Chondrocyte (in vitro differentiated cells): ENCODE results near the gene SEMA6A. TPM values are rescaled to one million over a fixed set of nuclear protein-coding genes. Genes with fewer than 3 reads are reported as not detected.

Experiments
- DNase-seq: peaks from one replicate; pipeline ENCODE4 v3.0.0; 2021; ENCODE audit warnings: mixed read lengths, low spot score
- H3K27ac Mint-ChIP-seq: one replicate; pipeline ENCODE4 v1.8.0; 2021; ENCODE audit warnings: mild to moderate bottlenecking, moderate library complexity, mixed read lengths; ENCODE audit not compliant: unreplicated experiment
- H3K27me3 Mint-ChIP-seq: 2 replicates; pipeline ENCODE4 v1.8.0; 2021; ENCODE audit warnings: low read depth, mixed read lengths
- H3K36me3 Mint-ChIP-seq: 2 replicates; pipeline ENCODE4 v1.8.0; 2021; ENCODE audit warnings: low read depth, mixed read lengths
- H3K4me1 Mint-ChIP-seq: 2 replicates; pipeline ENCODE4 v1.8.0; 2021; ENCODE audit warnings: low read depth, mild to moderate bottlenecking, mixed read lengths
- H3K4me3 Mint-ChIP-seq: one replicate; pipeline ENCODE4 v1.8.0; 2021; ENCODE audit warnings: mild to moderate bottlenecking, moderate library complexity, mixed read lengths; ENCODE audit not compliant: unreplicated experiment
- H3K9me3 Mint-ChIP-seq: 2 replicates; pipeline ENCODE4 v1.8.0; 2021; ENCODE audit warnings: low read depth, mixed read lengths
- CTCF ChIP-seq: fragments of 200-600 bp; sonication (generic); IDR thresholded peaks from 2 replicates; pipeline ENCODE4 v1.5.0; 2021; ENCODE audit warnings: antibody characterized with exemption, mild to moderate bottlenecking, moderate library complexity
- total RNA-seq: library from RNA; stranded (reverse); gene quantifications from 3 replicates; pipeline ENCODE4 v1.2.1, GENCODE V29; 2021

Gene SEMA6A
- total RNA-seq, 1 donor from 2014 or later = 3.9 TPM

DNA sequence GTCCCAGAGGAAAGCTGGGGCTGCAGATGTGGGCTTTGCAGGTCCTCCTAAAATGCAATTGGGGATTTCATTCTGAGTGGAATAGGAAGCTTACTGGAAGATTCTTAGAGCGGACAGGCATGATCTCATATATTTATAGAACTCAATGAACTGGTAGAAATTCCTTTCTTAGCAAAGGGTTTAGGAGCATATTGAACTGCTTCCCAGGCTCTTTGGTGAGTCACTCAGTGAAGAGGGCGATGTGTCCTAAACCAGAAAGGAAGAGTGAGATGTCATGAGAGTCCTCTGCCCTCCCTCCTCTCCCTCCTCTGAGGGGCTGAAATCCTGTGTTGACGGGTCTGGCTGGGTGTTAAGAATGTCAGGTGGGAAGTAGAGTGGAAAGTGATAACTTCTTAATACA is 26.3 kb upstream of the SEMA6A start:
- H3K27me3 Mint-ChIP-seq = no peaks in the 10 kb centered on the region
- no peak for DNase-seq
- H3K4me3 Mint-ChIP-seq = no peak overlapping the region
- TF ChIP-seq CTCF = no peak
- H3K4me1 Mint-ChIP-seq = peaks cover 44% of the 10 kb centered on the region
- peak overlapping the region; percentile 95 for H3K27ac Mint-ChIP-seq
- H3K9me3 Mint-ChIP-seq = no peaks in the 10 kb centered on the region
- no peaks in the 10 kb centered on the region for H3K36me3 Mint-ChIP-seq

DNA sequence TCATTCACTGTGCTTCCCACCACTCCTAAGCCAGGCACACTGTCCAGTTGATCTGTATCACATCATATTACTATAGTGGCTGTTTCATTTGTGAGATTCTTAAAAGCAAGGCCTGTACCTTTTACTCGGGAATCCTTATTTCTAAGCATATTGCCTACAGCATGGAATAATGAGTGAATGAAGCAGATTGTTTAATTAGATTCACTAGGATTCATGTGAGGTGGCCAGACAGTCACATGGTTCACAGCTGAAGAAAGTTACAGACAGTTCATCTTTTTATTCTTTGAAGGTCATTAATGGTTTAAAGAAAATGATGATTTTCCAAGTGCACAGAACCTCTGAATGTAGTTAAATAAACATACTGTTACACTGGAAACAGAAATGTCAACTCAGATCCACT is 24.3 kb upstream of the SEMA6A start:
- no peaks in the 10 kb centered on the region for H3K9me3 Mint-ChIP-seq
- no peaks in the 10 kb centered on the region for H3K36me3 Mint-ChIP-seq
- no peak for TF ChIP-seq CTCF
- no peaks in the 10 kb centered on the region for H3K27me3 Mint-ChIP-seq
- H3K4me1 Mint-ChIP-seq = peaks cover 25% of the 10 kb centered on the region
- no peak overlapping the region for H3K4me3 Mint-ChIP-seq
- H3K27ac Mint-ChIP-seq = no peak overlapping the region
- DNase-seq = no peak

- DNase-seq = no peak
- no peaks in the 10 kb centered on the region for H3K27me3 Mint-ChIP-seq
- H3K4me3 Mint-ChIP-seq = no peak overlapping the region
- peaks cover 2% of the 10 kb centered on the region for H3K36me3 Mint-ChIP-seq
- peaks cover 9% of the 10 kb centered on the region for H3K4me1 Mint-ChIP-seq
- H3K27ac Mint-ChIP-seq = no peak overlapping the region
- no peak for TF ChIP-seq CTCF
- peaks cover 2% of the 10 kb centered on the region for H3K9me3 Mint-ChIP-seq
Measured at GRCh38 chr5:116595498-116595897, 20.9 kb upstream of the SEMA6A start.

DNA sequence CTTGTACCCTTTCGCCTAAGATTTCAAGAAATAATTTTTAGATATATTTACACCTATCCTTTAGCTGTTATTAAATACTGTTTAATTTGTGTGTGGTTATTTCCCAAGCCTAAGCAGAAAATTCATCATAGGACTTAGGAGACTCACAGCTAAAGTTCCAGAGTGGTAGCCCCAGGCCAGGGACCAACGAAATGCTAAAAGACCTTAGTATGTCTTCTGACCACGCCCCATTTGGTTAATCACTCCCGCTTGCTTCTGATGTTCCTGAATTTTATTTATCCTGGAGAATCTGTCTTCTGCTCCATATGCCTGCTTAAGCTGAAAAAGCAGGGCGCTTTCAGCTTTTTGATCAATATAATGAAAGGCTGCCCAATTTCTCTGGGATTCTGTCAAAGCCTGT is 18.7 kb upstream of the SEMA6A start:
- DNase-seq = no peak
- no peaks in the 10 kb centered on the region for H3K4me1 Mint-ChIP-seq
- no peak overlapping the region for H3K4me3 Mint-ChIP-seq
- H3K27ac Mint-ChIP-seq = no peak overlapping the region
- no peak for TF ChIP-seq CTCF
- H3K9me3 Mint-ChIP-seq = peaks cover 2% of the 10 kb centered on the region
- no peaks in the 10 kb centered on the region for H3K27me3 Mint-ChIP-seq
- H3K36me3 Mint-ChIP-seq = peaks cover 2% of the 10 kb centered on the region

DNA sequence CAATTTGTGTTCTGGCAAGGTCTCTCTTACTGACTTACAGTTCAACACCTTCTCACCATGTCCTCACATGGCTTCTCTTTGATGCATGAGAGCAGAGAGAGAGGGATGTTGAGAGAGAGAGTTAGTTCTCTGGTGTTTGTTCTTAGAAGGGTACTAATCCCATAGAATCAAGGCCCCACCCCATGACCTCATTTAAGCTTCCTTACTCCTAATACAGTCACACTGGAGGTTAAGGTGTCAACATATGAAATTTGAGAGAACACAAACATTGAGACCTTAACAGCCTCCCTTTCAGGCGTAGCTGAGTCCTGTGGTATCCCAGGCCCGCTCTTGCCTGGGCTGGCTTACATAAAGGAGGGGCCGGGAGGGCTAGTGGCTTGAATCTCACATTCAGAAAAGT is 10.6 kb upstream of the SEMA6A start:
- Mint-ChIP-seq H3K9me3 (no peaks in the 10 kb centered on the region), H3K4me3 (no peak overlapping the region), H3K27me3 (peaks cover 2% of the 10 kb centered on the region), H3K27ac (no peak overlapping the region), H3K4me1 (peaks cover 9% of the 10 kb centered on the region), H3K36me3 (no peaks in the 10 kb centered on the region)
- DNase-seq = no peak
- no peak for TF ChIP-seq CTCF
